ENCODE measurements around the gene PRKG1. TPM values are rescaled to one million over a fixed set of nuclear protein-coding genes. Genes with fewer than 3 reads are reported as not detected.

Gene PRKG1
- total and polyA plus RNA-seq, 2 donors (not counting 1 experiment from before 2014, with no cell fraction given), result not detected

- intact Hi-C loops (cut with micrococcal nuclease), result no loop called here
- no peak overlapping the region for H3K4me2 ChIP-seq (replicated peaks; ENCODE audit: low read depth, low read length, poor library complexity, severe bottlenecking)
- no peaks in the 10 kb centered on the region for H4K20me1 ChIP-seq (ENCODE audit: control insufficient read depth, insufficient read depth, low read length, poor library complexity, severe bottlenecking)
- no peaks in the 10 kb centered on the region for H3K36me3 ChIP-seq (replicated peaks in 1 of 2; ENCODE audit: control extremely low read depth in 1 of 2, control insufficient read depth in 1 of 2, extremely low read depth in 1 of 2, insufficient read depth in 2 of 2, low read length in 1 of 2)
- WGBS (ENCODE audit: insufficient coverage), result no CpG with 5 or more reads among the region's 2 CpGs
- POLR2A ChIA-PET, result no interaction called here
- H3K27me3 Mint-ChIP-seq, result no peaks in the 10 kb centered on the region
- DNase-seq (no peak), ATAC-seq (ENCODE audit: low read depth) (no peak)
- H3K79me2 ChIP-seq (ENCODE audit: control insufficient read depth, insufficient read depth, low read length), result no peaks in the 10 kb centered on the region
- no peak overlapping the region for H3K27ac ChIP-seq (ENCODE audit: low read length in 2 of 2)
- H3K27me3 ChIP-seq (replicated peaks in 1 of 4; ENCODE audit: control extremely low read depth in 1 of 4, control insufficient read depth in 3 of 4, insufficient read depth in 4 of 4, low read length in 3 of 4), result no peaks in the 10 kb centered on the region
- H2AFZ ChIP-seq (ENCODE audit: insufficient read depth, low read depth, low read length, poor library complexity, severe bottlenecking), result no peak overlapping the region
- CTCF ChIA-PET, result no interaction called here
- TF ChIP-seq CTCF (IDR thresholded peaks at IDR 0.05) (no peak), EZH2 (IDR thresholded peaks at IDR 0.05; ENCODE audit: borderline replicate concordance, insufficient read depth, low read depth, low read length, poor library complexity, severe bottlenecking) (no peak)
- peaks cover 3% of the 10 kb centered on the region for H3K9me3 Mint-ChIP-seq (ENCODE audit: insufficient read depth)
- no peak overlapping the region for H3K4me3 ChIP-seq (ENCODE audit: control extremely low read depth in 1 of 5, extremely low read depth in 1 of 5, insufficient read depth in 1 of 5, low read depth in 2 of 5, low read length in 4 of 5)
- peaks cover 0 to 6% (median 0%) of the 10 kb centered on the region in 3 donors for H3K9me3 ChIP-seq (ENCODE audit: control extremely low read depth in 1 of 3, control insufficient read depth in 2 of 3, insufficient read depth in 1 of 3, low read length in 2 of 3)
- H3K4me1 Mint-ChIP-seq, result no peaks in the 10 kb centered on the region
- no peak overlapping the region for H3K27ac Mint-ChIP-seq
- no peaks in the 10 kb centered on the region for H3K4me1 ChIP-seq (ENCODE audit: control insufficient read depth in 2 of 2, insufficient read depth in 2 of 2, low read length in 2 of 2)
- no peak overlapping the region for H3K9ac ChIP-seq (ENCODE audit: low read length)
- H3K4me3 Mint-ChIP-seq, result no peak overlapping the region
Observed at GRCh38 chr10:51608211-51608610, 533.9 kb downstream of the PRKG1 start.

GRCh38 chr10:51615764-51616298 is 541.5 kb downstream of the PRKG1 start:
- WGBS (ENCODE audit: insufficient coverage), result 100% methylated on average over 1 of the region's 3 CpGs
- ChIA-PET CTCF (no interaction called here), POLR2A (no interaction called here)
- no peak for DNase-seq
- Histone ChIP-seq H4K20me1 (ENCODE audit: control insufficient read depth, insufficient read depth, low read length, poor library complexity, severe bottlenecking) (no peaks in the 10 kb centered on the region), H3K4me2 (replicated peaks; ENCODE audit: low read depth, low read length, poor library complexity, severe bottlenecking) (no peak overlapping the region), H2AFZ (ENCODE audit: insufficient read depth, low read depth, low read length, poor library complexity, severe bottlenecking) (no peak overlapping the region), H3K36me3 (replicated peaks in 1 of 2; ENCODE audit: control extremely low read depth in 1 of 2, control insufficient read depth in 1 of 2, extremely low read depth in 1 of 2, insufficient read depth in 2 of 2, low read length in 1 of 2) (no peaks in the 10 kb centered on the region), H3K27ac (ENCODE audit: low read length in 2 of 2) (no peak overlapping the region), H3K4me1 (ENCODE audit: control insufficient read depth in 2 of 2, insufficient read depth in 2 of 2, low read length in 2 of 2) (no peaks in the 10 kb centered on the region), H3K9ac (ENCODE audit: low read length) (no peak overlapping the region), H3K4me3 (ENCODE audit: control extremely low read depth in 1 of 5, extremely low read depth in 1 of 5, insufficient read depth in 1 of 5, low read depth in 2 of 5, low read length in 4 of 5) (no peak overlapping the region), H3K79me2 (ENCODE audit: control insufficient read depth, insufficient read depth, low read length) (no peaks in the 10 kb centered on the region), H3K9me3 (ENCODE audit: control extremely low read depth in 1 of 3, control insufficient read depth in 2 of 3, insufficient read depth in 1 of 3, low read length in 2 of 3) (peaks cover 0 to 9% (median 1%) of the 10 kb centered on the region in 3 donors), H3K27me3 (replicated peaks in 1 of 4; ENCODE audit: control extremely low read depth in 1 of 4, control insufficient read depth in 3 of 4, insufficient read depth in 4 of 4, low read length in 3 of 4) (no peaks in the 10 kb centered on the region)
- Mint-ChIP-seq H3K4me1 (no peaks in the 10 kb centered on the region), H3K9me3 (ENCODE audit: insufficient read depth) (peaks cover 5% of the 10 kb centered on the region), H3K27ac (no peak overlapping the region), H3K27me3 (no peaks in the 10 kb centered on the region), H3K4me3 (no peak overlapping the region)
- intact Hi-C loops (cut with micrococcal nuclease), result no loop called here
- no peak for ATAC-seq (ENCODE audit: low read depth)
- TF ChIP-seq EZH2 (IDR thresholded peaks at IDR 0.05; ENCODE audit: borderline replicate concordance, insufficient read depth, low read depth, low read length, poor library complexity, severe bottlenecking) (no peak), CTCF (IDR thresholded peaks at IDR 0.05) (no peak)

All from B cell (primary cell).